Measurements from ENCODE around the gene IL4I1. TPM values are rescaled to one million over a fixed set of nuclear protein-coding genes. Genes with fewer than 3 reads are reported as not detected.

IL4I1 gene
- total and polyA plus RNA-seq, 2 experiments from 2014 or later = 0.66 TPM; not detected in 1

GRCh38 chr19:49933643-49934042, 37.0 kb upstream of the IL4I1 start:
- no peak for TF ChIP-seq EZH2 (IDR thresholded peaks at IDR 0.05; ENCODE audit: insufficient read depth, poor library complexity, severe bottlenecking)
- no peak for TF ChIP-seq EZH2phosphoT487 (IDR thresholded peaks at IDR 0.05; ENCODE audit: insufficient read depth, low read depth)
- in situ Hi-C loops (cut with MboI) = loop anchor here (25.0 kb wide), 1 partner anchor 204 kb away; no protein-coding TSS in a partner anchor

GRCh38 chr19:49932731-49933131, 36.0 kb upstream of the IL4I1 start:
- no peak for DNase-seq
- H3K9ac ChIP-seq = no peak overlapping the region
- H3K79me2 ChIP-seq (ENCODE audit: insufficient read depth) = peaks cover 14% of the 10 kb centered on the region
- H2AFZ ChIP-seq = no peak overlapping the region
- H3K36me3 ChIP-seq (ENCODE audit: low read depth) = no peaks in the 10 kb centered on the region
- H3K4me2 ChIP-seq (ENCODE audit: unreplicated experiment) = no peak overlapping the region
- no peak overlapping the region for H3K27ac ChIP-seq
- in situ Hi-C loops (cut with MboI) = loop anchor here (25.0 kb wide), 1 partner anchor 205 kb away; no protein-coding TSS in a partner anchor
- H3K9me3 ChIP-seq (ENCODE audit: low read depth) = no peaks in the 10 kb centered on the region
- WGBS, 2 experiments (ENCODE audit: low coverage in 1 of 2, low lambda C conversion rate in 2 of 2, missing lambda C conversion rate in 2 of 2) = 94% methylated on average over 23 to 25 of the region's 25 CpGs
- no peaks in the 10 kb centered on the region for H4K20me1 ChIP-seq (ENCODE audit: insufficient read depth)
- no peaks in the 10 kb centered on the region for H3K9me2 ChIP-seq (ENCODE audit: insufficient read depth)
- H3F3A ChIP-seq (ENCODE audit: insufficient read depth) = peaks cover 11% of the 10 kb centered on the region
- no peaks in the 10 kb centered on the region for H3K27me3 ChIP-seq (replicated peaks; ENCODE audit: insufficient read depth)
- H3K4me3 ChIP-seq = no peak overlapping the region
- TF ChIP-seq EZH2phosphoT487 (IDR thresholded peaks at IDR 0.05; ENCODE audit: insufficient read depth, low read depth) = no peak
- no peak for TF ChIP-seq EZH2 (IDR thresholded peaks at IDR 0.05; ENCODE audit: insufficient read depth, poor library complexity, severe bottlenecking)
- H3K4me1 ChIP-seq (ENCODE audit: insufficient read depth) = peaks cover 3% of the 10 kb centered on the region; the same call in 1 of the 2 replicates

More at GRCh38 chr19:49933643-49934042, 37.0 kb upstream of the IL4I1 start:
- H3K9ac ChIP-seq = no peak overlapping the region
- H3K9me3 ChIP-seq (ENCODE audit: low read depth) = no peaks in the 10 kb centered on the region
- H3K4me2 ChIP-seq (ENCODE audit: unreplicated experiment) = no peak overlapping the region
- 91 to 95% methylated on average over 8 of the region's 8 CpGs for WGBS, 2 experiments (ENCODE audit: low coverage in 1 of 2, low lambda C conversion rate in 2 of 2, missing lambda C conversion rate in 2 of 2)
- no peaks in the 10 kb centered on the region for H3K9me2 ChIP-seq (ENCODE audit: insufficient read depth)
- no peak overlapping the region for H3K4me3 ChIP-seq
- peaks cover 2% of the 10 kb centered on the region; the same call in 1 of the 2 replicates for H3F3A ChIP-seq (ENCODE audit: insufficient read depth)
- H4K20me1 ChIP-seq (ENCODE audit: insufficient read depth) = no peaks in the 10 kb centered on the region
- no peaks in the 10 kb centered on the region for H3K36me3 ChIP-seq (ENCODE audit: low read depth)
- no peaks in the 10 kb centered on the region for H3K4me1 ChIP-seq (ENCODE audit: insufficient read depth)
- no peak overlapping the region for H2AFZ ChIP-seq
- H3K27ac ChIP-seq = no peak overlapping the region
- H3K79me2 ChIP-seq (ENCODE audit: insufficient read depth) = peaks cover 6% of the 10 kb centered on the region; the same call in 1 of the 2 replicates
- H3K27me3 ChIP-seq (replicated peaks; ENCODE audit: insufficient read depth) = no peaks in the 10 kb centered on the region
- no peak for DNase-seq

GRCh38 chr19:49932041-49932451, 35.4 kb upstream of the IL4I1 start:
- Histone ChIP-seq H3K4me3 (no peak overlapping the region), H3K9ac (no peak overlapping the region), H3K27me3 (replicated peaks; ENCODE audit: insufficient read depth) (no peaks in the 10 kb centered on the region), H3K27ac (no peak overlapping the region), H4K20me1 (ENCODE audit: insufficient read depth) (no peaks in the 10 kb centered on the region), H3K36me3 (ENCODE audit: low read depth) (no peaks in the 10 kb centered on the region), H3K79me2 (ENCODE audit: insufficient read depth) (peaks cover 21% of the 10 kb centered on the region), H2AFZ (no peak overlapping the region), H3K9me2 (ENCODE audit: insufficient read depth) (no peaks in the 10 kb centered on the region), H3K4me2 (ENCODE audit: unreplicated experiment) (no peak overlapping the region), H3K9me3 (ENCODE audit: low read depth) (no peaks in the 10 kb centered on the region), H3F3A (ENCODE audit: insufficient read depth) (peaks cover 12% of the 10 kb centered on the region), H3K4me1 (ENCODE audit: insufficient read depth) (peaks cover 7% of the 10 kb centered on the region; the same call in 1 of the 2 replicates)
- WGBS, 2 experiments (ENCODE audit: low coverage in 1 of 2, low lambda C conversion rate in 2 of 2, missing lambda C conversion rate in 2 of 2) = 96 to 98% methylated on average over 5 of the region's 5 CpGs
- TF ChIP-seq EZH2 (IDR thresholded peaks at IDR 0.05; ENCODE audit: insufficient read depth, poor library complexity, severe bottlenecking) (no peak), EZH2phosphoT487 (IDR thresholded peaks at IDR 0.05; ENCODE audit: insufficient read depth, low read depth) (no peak)
- DNase-seq = no peak
- in situ Hi-C loops (cut with MboI) = loop anchor here (25.0 kb wide), 1 partner anchor 205 kb away; no protein-coding TSS in a partner anchor

DNA sequence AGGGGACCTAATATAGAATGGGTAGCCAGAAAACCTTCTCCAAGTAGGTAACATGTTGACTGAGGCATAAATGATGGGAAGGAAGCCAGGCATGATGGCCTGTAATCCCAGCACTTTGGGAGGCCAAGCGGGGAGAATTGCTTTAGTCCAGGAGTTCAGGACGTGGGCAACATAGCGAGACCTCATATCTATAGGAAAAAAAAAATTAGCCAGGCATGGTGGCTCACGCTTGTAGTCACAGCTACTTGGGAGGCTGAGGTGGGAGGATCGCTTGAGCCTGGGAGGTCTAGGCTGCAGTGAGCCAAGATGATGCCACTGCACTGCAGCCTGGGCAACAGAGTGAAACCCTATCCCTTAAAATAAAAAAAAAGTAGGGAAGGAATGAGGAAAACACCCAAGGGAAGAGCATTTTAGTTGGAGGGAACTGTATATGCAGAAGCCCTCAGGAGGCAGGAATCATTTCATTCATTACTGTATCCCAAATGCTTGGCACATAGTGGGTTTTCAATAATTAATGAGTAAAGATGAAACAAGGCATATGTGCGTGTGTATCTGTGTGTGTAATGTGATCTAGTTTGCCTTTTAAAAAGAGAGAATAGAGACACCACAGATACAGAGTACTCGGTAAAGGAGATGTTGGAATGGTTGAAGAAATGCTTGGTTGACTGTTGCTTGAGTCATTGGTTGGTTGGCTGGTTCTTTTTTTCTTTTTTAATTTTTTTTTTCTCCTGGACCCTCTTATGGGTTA, 34.8 kb upstream of the IL4I1 start:
- H3K4me1 ChIP-seq (ENCODE audit: insufficient read depth) = peaks cover 7% of the 10 kb centered on the region; the same call in 1 of the 2 replicates
- in situ Hi-C loops (cut with MboI) = loop anchor here (25.0 kb wide), 1 partner anchor 206 kb away; no protein-coding TSS in a partner anchor
- no peak overlapping the region for H3K4me2 ChIP-seq (ENCODE audit: unreplicated experiment)
- H3K36me3 ChIP-seq (ENCODE audit: low read depth) = no peaks in the 10 kb centered on the region
- H3K9me2 ChIP-seq (ENCODE audit: insufficient read depth) = no peaks in the 10 kb centered on the region
- no peak for DNase-seq
- WGBS, 2 experiments (ENCODE audit: low coverage in 1 of 2, low lambda C conversion rate in 2 of 2, missing lambda C conversion rate in 2 of 2) = 96 to 97% methylated on average over 7 of the region's 7 CpGs
- H3F3A ChIP-seq (ENCODE audit: insufficient read depth) = peaks cover 12% of the 10 kb centered on the region
- no peak overlapping the region for H3K9ac ChIP-seq
- H3K79me2 ChIP-seq (ENCODE audit: insufficient read depth) = peaks cover 27% of the 10 kb centered on the region
- no peaks in the 10 kb centered on the region for H4K20me1 ChIP-seq (ENCODE audit: insufficient read depth)
- H3K27me3 ChIP-seq (replicated peaks; ENCODE audit: insufficient read depth) = no peaks in the 10 kb centered on the region
- H2AFZ ChIP-seq = no peak overlapping the region
- no peak overlapping the region for H3K27ac ChIP-seq
- H3K4me3 ChIP-seq = no peak overlapping the region
- no peak for TF ChIP-seq EZH2 (IDR thresholded peaks at IDR 0.05; ENCODE audit: insufficient read depth, poor library complexity, severe bottlenecking)
- no peak for TF ChIP-seq EZH2phosphoT487 (IDR thresholded peaks at IDR 0.05; ENCODE audit: insufficient read depth, low read depth)
- H3K9me3 ChIP-seq (ENCODE audit: low read depth) = no peaks in the 10 kb centered on the region
